H1 (cell line): ENCODE data around the gene RNF26. TPM values are rescaled to one million over a fixed set of nuclear protein-coding genes. Genes with fewer than 3 reads are reported as not detected.

ENCODE experiments used
- CTCF ChIA-PET: fragments of 300-600 bp; sonication (Branson Sonifier 250); formaldehyde crosslinking; loops from one replicate; lab custom pipeline; 2021; ENCODE audit not compliant: partially characterized antibody; lab: Charles Lee
- POLR2A ChIA-PET: fragments of 300-600 bp; sonication (Branson Sonifier 250); formaldehyde crosslinking; loops from one replicate; lab custom pipeline; 2021; ENCODE audit warnings: inconsistent platforms; ENCODE audit not compliant: partially characterized antibody; lab: Charles Lee
- DNase-seq, 2 experiments: peaks; one replicate each; pipeline versions ENCODE4 v3.0.0 to v3.0.0-alpha.2; 2010 to 2022; ENCODE audit warnings: low spot score in 2 of 2, low read depth in 1 of 2, mixed read lengths in 1 of 2
- FAIRE-seq: peaks from 2 replicates; lab custom pipeline; 2011; peaks lifted over from hg19 to GRCh38; lab: Jason Lieb, UNC
- H2AFZ ChIP-seq: 2 replicates; pipeline ENCODE4 v1.8.1; 2012; ENCODE audit warnings: low read length, inconsistent platforms
- H2AK5ac ChIP-seq: 2 replicates; pipeline ENCODE4 v1.6.1; 2013; ENCODE audit warnings: low read depth, low read length
- H2BK120ac ChIP-seq: replicated peaks from 2 replicates; pipeline ENCODE3; 2013; ENCODE audit warnings: low read depth, low read length, inconsistent platforms
- H2BK12ac ChIP-seq: 2 replicates; pipeline ENCODE4 v1.6.1; 2013; ENCODE audit warnings: low read depth, low read length
- H2BK15ac ChIP-seq: 2 replicates; pipeline ENCODE4 v1.6.1; 2013; ENCODE audit warnings: low read length
- H2BK20ac ChIP-seq: 2 replicates; pipeline ENCODE4 v1.6.1; 2013; ENCODE audit warnings: low read length
- H2BK5ac ChIP-seq: 2 replicates; pipeline ENCODE4 v1.6.1; 2013; ENCODE audit warnings: low read depth, low read length
- H3K14ac ChIP-seq: 2 replicates; pipeline ENCODE4 v1.6.1; 2013; ENCODE audit warnings: inconsistent platforms; ENCODE audit not compliant: insufficient read length
- H3K18ac ChIP-seq: 2 replicates; pipeline ENCODE4 v1.6.1; 2013; ENCODE audit warnings: low read length; ENCODE audit errors: extremely low read depth
- H3K23ac ChIP-seq: 2 replicates; pipeline ENCODE4 v1.6.1; 2013; ENCODE audit warnings: inconsistent platforms; ENCODE audit not compliant: insufficient read length
- H3K23me2 ChIP-seq: 2 replicates; pipeline ENCODE4 v1.6.1; 2013; ENCODE audit warnings: low read depth, low read length
- H3K27ac ChIP-seq: 2 replicates; pipeline ENCODE4 v1.6.1; 2011; ENCODE audit warnings: low read depth, low read length, inconsistent platforms
- H3K27me3 ChIP-seq, 4 experiments: replicated peaks in 1 of 4; 1 replicate in 1 of 4; 2 replicates in 3 of 4; pipeline versions ENCODE4 v1.6.1 to v1.8.1; 2011 to 2013; ENCODE audit warnings: low read length in 3 of 4, mild to moderate bottlenecking in 3 of 4, inconsistent platforms in 2 of 4, mixed read lengths in 2 of 4, moderate library complexity in 1 of 4; ENCODE audit not compliant: control insufficient read depth in 3 of 4, insufficient read depth in 3 of 4; ENCODE audit errors: extremely low read depth in 1 of 4
- H3K36me3 ChIP-seq, 4 experiments: 2 replicates each; pipeline versions ENCODE4 v1.6.1 to v1.8.1; 2011 to 2013; ENCODE audit warnings: mild to moderate bottlenecking in 4 of 4, low read length in 3 of 4, moderate library complexity in 2 of 4, control low read depth in 1 of 4, inconsistent platforms in 1 of 4; ENCODE audit not compliant: insufficient read depth in 4 of 4, control insufficient read depth in 2 of 4
- H3K4ac ChIP-seq: replicated peaks from 2 replicates; pipeline ENCODE3; 2013; ENCODE audit warnings: low read length, low read depth, mixed read lengths, inconsistent platforms; ENCODE audit not compliant: insufficient read length
- H3K4me1 ChIP-seq, 4 experiments: replicated peaks in 1 of 4; 1 replicate in 1 of 4; 2 replicates in 3 of 4; pipeline versions ENCODE4 v1.6.1 to v1.8.1; 2011 to 2013; ENCODE audit warnings: low read length in 3 of 4, inconsistent platforms in 2 of 4, mixed read lengths in 1 of 4; ENCODE audit not compliant: insufficient read depth in 4 of 4, control insufficient read depth in 3 of 4
- H3K4me2 ChIP-seq, 2 experiments: 2 replicates each; pipeline versions ENCODE4 v1.6.1 to v1.8.1; 2011 to 2013; ENCODE audit warnings: low read depth in 2 of 2, low read length in 2 of 2, control low read depth in 1 of 2, inconsistent platforms in 1 of 2, mild to moderate bottlenecking in 1 of 2; ENCODE audit not compliant: insufficient read depth in 1 of 2
- H3K4me3 ChIP-seq, 4 experiments: fragments of 200-600, 300-600 bp in 1 of 4; sonication (generic), shearing (Covaris generic), sonication (Bioruptor Twin) in 1 of 4; 2 replicates each; pipeline versions ENCODE4 v1.5.1 to v1.8.1; 2011 to 2016; ENCODE audit warnings: low read length in 4 of 4, low read depth in 3 of 4, control low read depth in 2 of 4, inconsistent platforms in 2 of 4, mild to moderate bottlenecking in 2 of 4, mixed read lengths in 1 of 4, moderate library complexity in 1 of 4; ENCODE audit not compliant: insufficient read depth in 2 of 4; ENCODE audit errors: extremely low read depth in 1 of 4
- H3K56ac ChIP-seq: replicated peaks from 2 replicates; pipeline ENCODE3; 2013; ENCODE audit warnings: low read depth, mild to moderate bottlenecking, mixed read lengths, low read length, inconsistent platforms; ENCODE audit not compliant: insufficient read length
- H3K79me1 ChIP-seq: 2 replicates; pipeline ENCODE4 v1.6.1; 2013; ENCODE audit warnings: low read depth, low read length, control low read depth
- H3K79me2 ChIP-seq, 2 experiments: 2 replicates each; pipeline versions ENCODE4 v1.6.1 to v1.8.1; 2012 to 2013; ENCODE audit warnings: low read length in 2 of 2, mild to moderate bottlenecking in 2 of 2, inconsistent platforms in 1 of 2; ENCODE audit not compliant: insufficient read depth in 2 of 2, control insufficient read depth in 1 of 2
- H3K9ac ChIP-seq, 4 experiments: replicated peaks in 1 of 4; 1 replicate in 1 of 4; 2 replicates in 3 of 4; pipeline versions ENCODE4 v1.6.1 to v1.8.1; 2011 to 2013; ENCODE audit warnings: low read depth in 3 of 4, low read length in 3 of 4, control low read depth in 2 of 4, mild to moderate bottlenecking in 2 of 4, moderate library complexity in 2 of 4, inconsistent platforms in 1 of 4; ENCODE audit errors: extremely low read depth in 1 of 4
- H3K9me3 ChIP-seq, 2 experiments: 2 replicates each; pipeline versions ENCODE4 v1.6.1 to v1.8.1; 2012 to 2013; ENCODE audit warnings: mild to moderate bottlenecking in 2 of 2, moderate library complexity in 2 of 2, control low read depth in 1 of 2, inconsistent platforms in 1 of 2, low read depth in 1 of 2, low read length in 1 of 2, mixed read lengths in 1 of 2; ENCODE audit not compliant: insufficient read depth in 2 of 2
- H4K20me1 ChIP-seq, 2 experiments: replicated peaks in 1 of 2; 2 replicates each; pipeline versions ENCODE3 to v1.8.1; 2011 to 2013; ENCODE audit warnings: inconsistent platforms in 2 of 2, low read length in 2 of 2, mild to moderate bottlenecking in 1 of 2; ENCODE audit not compliant: insufficient read depth in 2 of 2, control insufficient read depth in 1 of 2
- H4K5ac ChIP-seq: 2 replicates; pipeline ENCODE4 v1.6.1; 2013; ENCODE audit warnings: low read length, low read depth, mixed read lengths, inconsistent platforms; ENCODE audit not compliant: insufficient read length
- H4K8ac ChIP-seq: 2 replicates; pipeline ENCODE4 v1.8.0; 2013; ENCODE audit warnings: mild to moderate bottlenecking, moderate library complexity, low read length, inconsistent platforms; ENCODE audit not compliant: insufficient read depth; ENCODE audit errors: extremely low read depth
- H4K91ac ChIP-seq: replicated peaks from 2 replicates; pipeline ENCODE3; 2013; ENCODE audit warnings: low read length, mixed read lengths, inconsistent platforms; ENCODE audit not compliant: insufficient read length
- ATF3 ChIP-seq: IDR thresholded peaks from 2 replicates; pipeline ENCODE4 v1.6.1; 2011; ENCODE audit warnings: low read depth, mild to moderate bottlenecking, low read length; ENCODE audit not compliant: insufficient read depth
- CTCF ChIP-seq, 3 experiments: IDR thresholded peaks; 1 replicate in 2 of 3; 2 replicates in 1 of 3; pipeline versions ENCODE4 v1.5.1 to v1.6.1; 2011; ENCODE audit warnings: low read length in 3 of 3, mild to moderate bottlenecking in 3 of 3, inconsistent platforms in 2 of 3, low read depth in 1 of 3, moderate library complexity in 1 of 3; ENCODE audit not compliant: insufficient read depth in 1 of 3; ENCODE audit errors: control extremely low read depth in 1 of 3
- MAX ChIP-seq: IDR thresholded peaks from 2 replicates; pipeline ENCODE4 v1.6.1; 2012; ENCODE audit warnings: inconsistent platforms
- RAD21 ChIP-seq, 2 experiments: IDR thresholded peaks in 1 of 2; conservative IDR thresholded peaks in 1 of 2; 2 replicates each; pipeline ENCODE4 v1.6.1; 2011; ENCODE audit warnings: low read depth in 2 of 2, low read length in 2 of 2, improper control_type of control experiment in 1 of 2, inconsistent platforms in 1 of 2, mild to moderate bottlenecking in 1 of 2, moderate library complexity in 1 of 2
- RFX5 ChIP-seq: IDR thresholded peaks from 2 replicates; pipeline ENCODE4 v1.6.1; 2011; ENCODE audit warnings: low read depth, low read length, improper control_type of control experiment, borderline replicate concordance
- TAF7 ChIP-seq: optimal IDR thresholded peaks from 2 replicates; pipeline ENCODE3; 2011; ENCODE audit warnings: low read depth, mild to moderate bottlenecking, inconsistent platforms, low read length, moderate library complexity, borderline replicate concordance
- ZNF274 ChIP-seq: IDR thresholded peaks from 2 replicates; pipeline ENCODE4 v1.7.0; 2012; ENCODE audit warnings: low read length, borderline replicate concordance; ENCODE audit errors: extremely low read depth
- WGBS, 2 experiments: shearing (Covaris generic) in 1 of 2; methylation state at CpG; one replicate each; pipeline versions ENCODE4 v1.1.6 to v1.1.7; 2013 to 2015; ENCODE audit warnings: low lambda C conversion rate in 2 of 2, mixed read lengths in 2 of 2, inconsistent platforms in 1 of 2, low coverage in 1 of 2, missing lambda C conversion rate in 1 of 2; ENCODE audit not compliant: insufficient replicate concordance in 2 of 2, insufficient coverage in 1 of 2, insufficient read length in 1 of 2; ENCODE audit errors: extremely low coverage in 1 of 2, missing lambda C conversion rate in 1 of 2; 5-methylcytosine and 5-hydroxymethylcytosine counted together
- polyA plus RNA-seq, 7 experiments: library from polyadenylated mRNA; depleted of rRNA in 3 of 7; stranded (reverse) in 5 of 7; unstranded in 2 of 7; fragments of >200 nt in 5 of 7; fragments of 200-250 nt in 2 of 7; gene quantifications; 1 replicate in 5 of 7; 2 replicates in 1 of 7; 4 replicates in 1 of 7; pipeline versions ENCODE4 v1.2.1 to v1.2.3, GENCODE V29; 2011 to 2013; ENCODE audit warnings: missing spikeins in 2 of 7, mixed read lengths in 2 of 7
- total RNA-seq: library from RNA; stranded (reverse); fragmentation: NEBNext Ultra II Directional; extraction: Animal tissue kit (Norgen Biotek cat#: 25700); gene quantifications from 2 replicates; pipeline ENCODE4 v1.2.1, GENCODE V29; 2021

The RNF26 gene
- total and polyA plus RNA-seq, 2 of the 8 experiments (the other 6 are each of a cell fraction or from before 2014, with no cell fraction given) = 82.7 to 84.0 TPM

GRCh38 chr11:119371778-119372182, 37.5 kb downstream of the RNF26 start:
- peaks cover 0 to 5% of the 10 kb centered on the region in 2 experiments for H4K20me1 ChIP-seq
- H2BK15ac ChIP-seq = 0 out of 2 replicates have a peak overlapping the region, but pooled peaks have one; percentile 72
- 89% methylated on average over 8 of the region's 8 CpGs; no CpG with 5 or more reads in 1 of the 2 experiments for WGBS, 2 experiments
- H2AK5ac ChIP-seq = no peak overlapping the region; the same call in 1 of the 2 replicates
- no peak overlapping the region for H3K9ac ChIP-seq
- H3K27ac ChIP-seq = no peak overlapping the region
- H3K27me3 ChIP-seq = peaks cover 0 to 5% (median 0%) of the 10 kb centered on the region in 4 experiments; a peak in 2 of 7 replicates
- H3K4ac ChIP-seq = no peak overlapping the region
- H3K4me3 ChIP-seq = no peak overlapping the region
- peak overlapping the region; percentile 4; the same call in 1 of the 2 replicates for H2BK12ac ChIP-seq
- no peak overlapping the region for H4K91ac ChIP-seq
- DNase-seq (no peak), FAIRE-seq (no peak)
- no peak overlapping the region for H3K14ac ChIP-seq
- CTCF ChIA-PET = interaction anchor here (1.2 to 26.3 kb wide), 8 partner anchors 12 to 166 kb away, joined by 3 to 474 read pairs (median 42); partner anchors contain the start of genes C1QTNF5, MFRP and USP2
- H3K4me1 ChIP-seq = peaks cover 0 to 38% (median 24%) of the 10 kb centered on the region in 4 experiments; a peak in 6 of 7 replicates
- H3K18ac ChIP-seq = no peak overlapping the region
- H3K56ac ChIP-seq = no peak overlapping the region
- no peaks in the 10 kb centered on the region for H3K23me2 ChIP-seq
- H3K79me2 ChIP-seq = no peaks in the 10 kb centered on the region
- H3K79me1 ChIP-seq = no peaks in the 10 kb centered on the region
- H2BK5ac ChIP-seq = no peak overlapping the region
- H3K4me2 ChIP-seq = no peak overlapping the region
- no peak overlapping the region for H2AFZ ChIP-seq
- no peaks in the 10 kb centered on the region for H3K36me3 ChIP-seq
- no peak overlapping the region for H2BK20ac ChIP-seq
- H3K9me3 ChIP-seq = no peaks in the 10 kb centered on the region
- H4K5ac ChIP-seq = no peak overlapping the region
- POLR2A ChIA-PET = interaction anchor here (1.0 to 6.6 kb wide), 2 partner anchors 10 to 28 kb away, joined by 3 to 32 read pairs; no protein-coding TSS in a partner anchor
- no peak overlapping the region for H4K8ac ChIP-seq
- no peak overlapping the region for H3K23ac ChIP-seq
- H2BK120ac ChIP-seq = no peak overlapping the region
- TF ChIP-seq ATF3 (no peak), CTCF (IDR thresholded peaks at IDR 0.05; ENCODE audit: control extremely low read depth in 1 of 3, insufficient read depth in 1 of 3, low read depth in 1 of 3, low read length in 3 of 3) (peak in 1 of 3 experiments; percentile 24; a peak in 1 of 4 replicates), TAF7 (no peak), RFX5 (no peak), RAD21 (IDR thresholded peaks at IDR 0.05 in 1 of 2, conservative IDR thresholded peaks at IDR 0.05 in 1 of 2; ENCODE audit: low read depth in 2 of 2, low read length in 2 of 2) (peak in 1 of 2 experiments; percentile 12; a peak in 2 of 4 replicates), MAX (peak; percentile 40; the same call in 1 of the 2 replicates), ZNF274 (no peak)
